OCI-M1 (cell line): ENCODE results near the gene CDK16.

ENCODE experiments used
- DNase-seq: peaks from one replicate; lab custom pipeline; 2025; lab: John Stamatoyannopoulos, UW

The CDK16 gene

GRCh38 chrX:47218280-47218919 is at the start of gene CDK16:
CDK16 (plus strand) TSS chrX:47218681; CDS start chrX:47223558, 4,877 bp downstream.
- DNase-seq = peak; percentile 84

GRCh38 chrX:47169273-47169672 is 49.2 kb upstream of the CDK16 start:
- no peak for DNase-seq

- no peak for DNase-seq
Measured at GRCh38 chrX:47169726-47170515, 48.6 kb upstream of the CDK16 start.

GRCh38 chrX:47170861-47171692 is 47.4 kb upstream of the CDK16 start:
- DNase-seq = no peak

- no peak for DNase-seq
Measured at GRCh38 chrX:47171996-47172395, 46.5 kb upstream of the CDK16 start.

GRCh38 chrX:47172549-47172948 is 45.9 kb upstream of the CDK16 start:
- no peak for DNase-seq

GRCh38 chrX:47172971-47173792 is 45.3 kb upstream of the CDK16 start:
- no peak for DNase-seq

- DNase-seq = no peak
Measured at GRCh38 chrX:47174376-47174775, 44.1 kb upstream of the CDK16 start.

- DNase-seq = no peak
Measured at GRCh38 chrX:47174846-47175587, 43.5 kb upstream of the CDK16 start.

GRCh38 chrX:47175588-47175980 is 42.9 kb upstream of the CDK16 start:
- no peak for DNase-seq

GRCh38 chrX:47176101-47176740 is 42.3 kb upstream of the CDK16 start:
- no peak for DNase-seq

GRCh38 chrX:47177079-47177478 is 41.4 kb upstream of the CDK16 start:
- DNase-seq = no peak

GRCh38 chrX:47178337-47178736 is 40.1 kb upstream of the CDK16 start:
- DNase-seq = no peak

- DNase-seq = no peak
Measured at GRCh38 chrX:47179221-47179927, 39.1 kb upstream of the CDK16 start.

- no peak for DNase-seq
Measured at GRCh38 chrX:47179928-47180255, 38.6 kb upstream of the CDK16 start.

- no peak for DNase-seq
Measured at GRCh38 chrX:47180346-47180745, 38.1 kb upstream of the CDK16 start.

- no peak for DNase-seq
Measured at GRCh38 chrX:47181301-47181700, 37.2 kb upstream of the CDK16 start.

GRCh38 chrX:47182106-47182700 is 36.3 kb upstream of the CDK16 start:
- DNase-seq = no peak

GRCh38 chrX:47184486-47184885 is 34.0 kb upstream of the CDK16 start:
- no peak for DNase-seq

- no peak for DNase-seq
Measured at GRCh38 chrX:47185241-47185640, 33.2 kb upstream of the CDK16 start.
